HFF-Myc (cell line): Measurements from ENCODE around the gene INPP5J.

Source experiments
- DNase-seq: peaks from one replicate; pipeline ENCODE4 v3.0.0-alpha.2; 2011; ENCODE audit warnings: low read depth; ENCODE audit errors: extremely low read depth
- H3K4me3 ChIP-seq: replicated peaks from 2 replicates; pipeline ENCODE4 v1.5.1; 2011; ENCODE audit warnings: low read depth, mild to moderate bottlenecking, control low read depth, low read length
- CTCF ChIP-seq: IDR thresholded peaks from 2 replicates; pipeline ENCODE4 v1.5.1; 2012; ENCODE audit warnings: mild to moderate bottlenecking, low read depth, low read length, control low read depth; ENCODE audit errors: missing control alignments

INPP5J gene

GRCh38 chr22:31135706-31136105 is 12.9 kb downstream of the INPP5J start:
- DNase-seq: no peak
- no peak overlapping the region for H3K4me3 ChIP-seq
- no peak for TF ChIP-seq CTCF

GRCh38 chr22:31136155-31136554 is 13.4 kb downstream of the INPP5J start:
- DNase-seq: no peak
- no peak for TF ChIP-seq CTCF
- no peak overlapping the region for H3K4me3 ChIP-seq

- DNase-seq: no peak
- no peak for TF ChIP-seq CTCF
- H3K4me3 ChIP-seq: no peak overlapping the region
These were observed 13.9 kb downstream of the INPP5J start for GRCh38 chr22:31136711-31137110.

- H3K4me3 ChIP-seq: no peak overlapping the region
- no peak for TF ChIP-seq CTCF
- DNase-seq: no peak
These were observed 15.0 kb downstream of the INPP5J start for GRCh38 chr22:31137721-31138120.

GRCh38 chr22:31138126-31138525 is 15.4 kb downstream of the INPP5J start:
- no peak for TF ChIP-seq CTCF
- no peak for DNase-seq
- no peak overlapping the region for H3K4me3 ChIP-seq

GRCh38 chr22:31139066-31139465 is 16.3 kb downstream of the INPP5J start:
- no peak for TF ChIP-seq CTCF
- no peak overlapping the region for H3K4me3 ChIP-seq
- no peak for DNase-seq
